Stromal cell of bone marrow (primary cell): ENCODE results near the gene VSTM4.

Experiments used
- DNase-seq: peaks from one replicate; pipeline ENCODE4 v3.0.0-alpha.2; 2012; ENCODE audit warnings: low read depth

The VSTM4 gene

DNA sequence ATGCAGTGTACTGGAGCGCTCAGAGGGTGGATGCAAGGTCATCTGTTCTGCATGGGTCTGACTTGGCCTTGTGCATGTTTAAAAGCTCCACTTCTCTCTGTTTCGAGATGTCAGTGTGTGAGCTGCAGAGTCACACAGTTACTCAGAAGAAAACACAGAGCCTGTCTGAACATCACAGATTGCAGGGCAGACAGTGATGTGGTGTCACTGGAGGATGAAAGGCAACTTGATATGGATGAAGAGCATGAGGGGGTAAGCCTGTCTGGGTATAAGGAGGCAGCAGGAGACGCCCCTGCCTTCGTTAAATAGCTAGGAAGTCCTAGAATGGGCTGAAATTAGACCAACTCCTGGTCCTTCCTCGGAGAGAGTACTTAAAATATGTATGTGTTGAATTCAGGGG, 108.2 kb downstream of the VSTM4 start:
- no peak for DNase-seq

- no peak for DNase-seq
Observed at GRCh38 chr10:49005270-49005669, 110.1 kb downstream of the VSTM4 start.

DNA sequence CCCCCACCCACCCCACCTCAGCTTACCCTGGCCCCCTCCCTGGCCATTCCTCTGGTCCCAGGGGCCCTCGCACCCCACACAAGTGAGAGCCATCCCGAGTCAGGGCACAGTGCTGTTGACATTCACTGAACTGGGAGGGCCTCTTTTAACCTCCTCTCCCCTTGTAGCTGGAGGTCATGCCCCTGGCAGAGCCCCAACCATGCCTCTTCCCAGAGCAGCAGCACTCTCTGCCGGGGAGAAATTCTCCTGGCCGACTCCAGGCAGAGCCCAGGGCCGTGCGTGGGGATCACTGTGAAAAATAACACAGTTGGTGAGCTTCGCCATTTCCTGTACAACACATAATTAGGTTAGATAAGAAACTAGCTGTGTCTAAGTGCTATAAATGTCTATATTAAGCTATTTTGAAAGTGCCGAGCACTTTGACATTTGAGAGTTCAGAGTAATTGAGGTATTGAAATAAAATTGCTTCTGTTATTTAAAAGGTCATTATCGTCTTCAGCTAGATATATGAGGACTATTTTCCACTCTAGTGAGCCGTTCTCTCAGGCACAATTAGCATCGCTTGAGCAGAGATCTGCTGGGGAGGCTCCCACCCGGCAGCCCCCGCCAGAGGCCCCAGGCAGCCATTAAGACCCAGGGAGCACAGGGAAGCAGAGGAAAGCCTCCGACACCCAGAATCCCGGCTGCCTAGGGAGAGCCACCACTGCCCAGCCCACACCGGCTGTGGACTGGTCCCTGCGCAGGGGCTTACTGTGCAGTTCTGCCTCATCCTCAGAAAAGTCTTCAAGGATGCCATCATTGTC, 113.3 kb downstream of the VSTM4 start:
- DNase-seq: no peak

DNA sequence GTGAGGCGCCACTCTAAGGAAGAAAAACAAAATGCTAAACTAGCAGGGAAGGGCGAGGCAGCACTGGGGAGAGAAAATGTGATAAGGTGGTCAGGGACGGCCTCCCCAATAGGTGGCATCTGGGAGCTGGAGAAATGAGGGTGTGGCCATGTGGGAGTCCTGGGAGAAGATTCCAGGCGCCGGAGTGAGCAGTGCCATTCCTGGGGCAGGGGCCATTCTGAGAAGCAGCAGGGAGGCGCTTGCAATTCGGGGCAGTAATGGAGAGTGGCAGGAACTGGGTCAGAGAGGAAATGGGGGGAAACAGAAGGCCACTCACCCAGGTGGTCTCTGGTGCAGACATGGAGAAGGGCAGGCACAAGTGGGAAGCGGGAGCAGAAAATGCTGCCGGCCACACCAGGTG, 113.9 kb downstream of the VSTM4 start:
- no peak for DNase-seq

DNA sequence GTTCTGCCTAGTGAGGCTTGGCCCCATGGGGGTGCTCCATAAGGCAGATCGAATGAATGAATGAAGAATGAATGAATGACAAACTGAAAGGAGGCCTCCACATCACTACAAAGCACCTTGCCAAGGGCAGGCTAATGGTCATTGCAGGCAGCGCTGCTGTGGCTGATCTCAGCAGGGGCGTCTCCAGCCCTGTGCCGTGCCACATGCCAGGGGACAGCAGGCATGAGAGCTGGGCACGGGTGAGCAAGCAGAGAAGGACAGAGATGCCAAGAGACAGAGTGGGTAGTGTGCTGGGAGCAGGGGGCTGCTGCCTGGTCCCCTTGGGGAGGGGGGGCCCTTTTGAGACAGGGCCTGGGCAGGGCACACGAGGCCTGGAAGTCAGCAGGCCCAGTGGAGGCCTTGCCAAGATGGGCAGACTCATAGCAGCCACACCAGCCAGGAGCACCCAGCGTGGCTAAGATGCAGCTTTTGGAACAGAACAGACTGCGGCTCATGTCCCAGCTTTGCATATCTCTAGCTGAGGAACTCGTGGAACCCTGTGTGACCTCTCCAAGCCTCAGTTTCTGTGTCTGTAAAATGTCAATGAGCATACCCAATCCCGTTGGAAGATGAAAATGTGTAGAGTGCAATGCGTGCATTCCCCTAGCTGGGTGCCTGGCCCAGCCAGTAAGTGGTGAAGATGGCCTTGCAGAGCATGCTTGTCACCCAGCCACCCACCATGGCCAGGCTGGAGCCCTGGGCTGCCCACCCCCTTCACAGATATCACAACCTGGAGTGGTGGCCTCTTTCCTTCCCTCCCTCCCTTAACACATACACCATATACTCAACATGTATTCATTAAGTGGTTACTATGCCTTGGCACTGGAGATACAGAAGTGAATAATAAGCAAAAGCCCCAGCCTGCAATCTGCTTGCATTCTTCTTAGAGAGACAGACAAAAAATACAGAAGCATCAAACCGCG, 114.6 kb downstream of the VSTM4 start:
- DNase-seq: no peak

GRCh38 chr10:48999346-48999745, 116.0 kb downstream of the VSTM4 start:
- DNase-seq: no peak

- no peak for DNase-seq
Observed at GRCh38 chr10:48996329-48996728, 119.0 kb downstream of the VSTM4 start.

- no peak for DNase-seq
Observed at GRCh38 chr10:48993627-48994026, 121.7 kb downstream of the VSTM4 start.

- no peak for DNase-seq
Observed at GRCh38 chr10:48990226-48990625, 125.1 kb downstream of the VSTM4 start.

DNA sequence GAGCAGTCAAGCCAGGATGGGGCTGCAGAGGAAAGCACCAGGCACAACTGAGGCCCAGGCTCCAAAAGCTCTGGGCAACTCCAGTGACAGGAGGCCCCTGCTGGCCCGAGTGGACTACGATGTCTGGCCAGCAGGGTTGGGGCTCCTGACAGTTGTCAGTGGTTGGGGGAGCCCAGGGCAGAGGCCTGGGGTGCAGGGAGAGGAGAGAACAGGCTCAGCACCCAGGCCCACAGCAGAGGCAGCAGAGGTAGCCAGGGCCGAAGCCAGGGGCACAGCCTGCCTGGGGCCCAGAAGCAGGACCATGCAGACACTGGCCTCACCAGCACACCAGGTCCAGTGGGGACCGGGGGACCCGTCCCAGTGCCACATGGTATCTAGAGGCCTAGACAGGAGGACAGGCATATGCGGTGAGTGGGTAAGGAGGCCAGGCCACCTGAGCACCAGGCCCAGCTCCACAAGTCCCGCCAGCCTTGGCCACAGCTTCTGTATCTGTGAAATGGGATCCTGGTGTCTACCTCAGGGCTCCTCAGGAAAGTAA, 129.6 kb downstream of the VSTM4 start:
- DNase-seq: no peak

DNA sequence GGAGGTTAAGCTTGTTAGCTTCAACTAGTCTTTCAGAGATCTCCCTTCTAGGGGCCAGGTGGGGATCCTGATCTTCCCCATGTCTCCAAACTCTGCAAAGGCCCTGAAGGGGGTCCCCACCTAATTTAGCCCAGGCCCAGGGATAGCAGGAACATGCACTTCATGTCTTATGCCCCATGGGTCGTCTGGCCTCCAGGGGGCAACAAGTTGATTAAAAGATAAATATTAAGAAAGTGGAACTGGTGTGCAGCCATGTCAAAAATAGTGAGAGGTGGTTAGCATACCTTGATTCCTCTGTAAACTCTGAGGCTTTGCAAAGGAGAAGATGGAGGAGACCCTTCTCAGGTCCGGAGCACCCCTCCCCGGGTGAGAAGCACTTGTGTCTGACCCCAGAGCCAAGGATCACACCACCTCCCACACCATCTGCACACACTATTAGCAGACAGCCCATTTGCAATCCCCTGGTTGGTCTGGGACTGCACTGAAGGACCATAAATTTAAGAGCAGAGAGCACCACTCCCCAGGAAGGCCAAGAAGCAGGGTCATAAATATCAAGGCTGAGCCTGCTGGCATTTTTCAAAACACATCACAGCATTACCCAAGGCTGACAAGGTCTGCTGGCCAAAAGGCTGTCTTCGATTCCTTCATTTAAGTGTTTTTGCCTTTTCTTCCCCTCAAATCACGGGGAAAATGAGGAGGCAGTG, 131.5 kb downstream of the VSTM4 start:
- no peak for DNase-seq

- no peak for DNase-seq
Observed at GRCh38 chr10:48982584-48982983, 132.7 kb downstream of the VSTM4 start.

DNA sequence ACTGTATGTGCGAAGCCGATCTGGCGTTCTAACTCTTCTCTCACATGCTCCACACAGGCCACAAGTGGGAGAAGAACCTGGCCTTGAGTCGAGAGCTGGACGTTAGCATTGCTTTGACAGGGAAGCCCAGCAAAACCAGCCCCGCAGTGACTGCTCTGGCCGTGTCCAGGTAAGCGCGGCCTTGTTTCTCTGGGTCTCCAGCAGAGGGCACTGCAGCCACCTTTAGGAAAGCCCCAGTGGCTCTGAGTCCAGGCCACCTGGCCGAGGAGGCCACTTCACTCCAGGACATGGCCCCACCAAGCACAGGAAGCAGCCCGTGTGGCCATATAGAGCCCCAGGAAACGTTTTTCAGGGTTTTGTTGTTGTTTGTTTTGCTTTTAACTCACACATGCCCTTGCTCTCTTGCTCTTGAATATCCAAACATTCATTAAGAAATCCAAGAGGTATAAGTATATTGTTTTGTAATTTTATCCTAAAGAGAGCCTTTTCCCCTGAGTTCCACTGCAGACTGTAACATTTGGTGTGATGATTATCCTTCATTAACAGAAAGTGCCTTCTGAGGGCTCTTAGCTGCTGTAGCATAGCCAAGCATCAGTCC, 133.9 kb downstream of the VSTM4 start:
- no peak for DNase-seq

- no peak for DNase-seq
Observed at GRCh38 chr10:48978318-48978717, 137.0 kb downstream of the VSTM4 start.

- no peak for DNase-seq
Observed at GRCh38 chr10:48976196-48976595, 139.1 kb downstream of the VSTM4 start.

- no peak for DNase-seq
Observed at GRCh38 chr10:48974510-48975156, 140.7 kb downstream of the VSTM4 start.

- DNase-seq: no peak
Observed at GRCh38 chr10:48973065-48973464, 142.3 kb downstream of the VSTM4 start.

- DNase-seq: no peak
Observed at GRCh38 chr10:48970654-48971053, 144.7 kb downstream of the VSTM4 start.

- no peak for DNase-seq
Observed at GRCh38 chr10:48970046-48970445, 145.3 kb downstream of the VSTM4 start.

- DNase-seq: no peak
Observed at GRCh38 chr10:48968036-48968435, 147.3 kb downstream of the VSTM4 start.

- DNase-seq: no peak
Observed at GRCh38 chr10:48965460-48965859, 149.9 kb downstream of the VSTM4 start.
